Retina (tissue), 1 donor: Measurements from ENCODE around the gene CTNNA2.

ENCODE experiments used
- DNase-seq: peaks from one replicate; pipeline ENCODE4 v3.0.0-alpha.2; 2016

CTNNA2 gene

DNA sequence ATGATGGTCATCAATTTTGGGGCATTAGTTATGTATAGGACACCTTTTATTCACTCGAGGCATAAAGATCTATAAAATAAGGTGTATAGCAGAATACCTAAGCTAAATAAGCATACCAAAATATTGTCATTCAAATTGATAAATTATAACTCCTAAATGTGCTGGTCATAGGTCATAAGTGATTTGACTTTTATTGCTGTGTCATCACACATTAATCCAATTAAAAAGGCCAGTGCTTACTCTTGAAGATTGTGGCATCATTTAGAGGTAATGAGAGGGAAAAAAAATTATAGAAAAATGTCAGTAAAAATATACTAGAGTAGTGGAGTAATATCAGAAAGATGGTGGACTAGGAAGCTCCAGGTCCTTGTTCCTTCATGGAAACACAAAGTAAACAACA, 1138.6 kb downstream of the CTNNA2 start:
- DNase-seq = no peak

GRCh38 chr2:80655265-80655664, 1142.4 kb downstream of the CTNNA2 start:
- DNase-seq = no peak

GRCh38 chr2:80670763-80671162, 1157.9 kb downstream of the CTNNA2 start:
- no peak for DNase-seq

- no peak for DNase-seq
These were observed 1174.7 kb downstream of the CTNNA2 start for GRCh38 chr2:80687524-80687923.

- DNase-seq = no peak
These were observed 1176.3 kb downstream of the CTNNA2 start for GRCh38 chr2:80689106-80689505.
